GM23338 (cell line): ENCODE results near the gene IGF2BP3. TPM values are rescaled to one million over a fixed set of nuclear protein-coding genes. Genes with fewer than 3 reads are reported as not detected.
A peak's percentile ranks its signal among the peaks of the same experiment; 100 is the strongest.

Experiments used
- ATAC-seq: fragments of 200-7000 bp; cut with Tn5 transposase; 3 replicates; pipeline ENCODE4 v1.9.1; 2020
- DNase-seq: peaks from one replicate; pipeline ENCODE4 v3.0.0-alpha.2; 2015; ENCODE audit warnings: low spot score
- H2AFZ ChIP-seq: fragments of 200-600 bp; sonication (generic); 2 replicates; pipeline ENCODE4 v1.8.0; 2016; ENCODE audit warnings: antibody characterized with exemption, mild to moderate bottlenecking, moderate library complexity
- H3F3A ChIP-seq: fragments of 200-600 bp; sonication (generic); replicated peaks from 2 replicates; pipeline ENCODE4 v1.8.0; 2017; ENCODE audit warnings: antibody characterized with exemption, mixed run types, low read depth
- H3K27ac ChIP-seq: fragments of 200-600 bp; sonication (generic); 2 replicates; pipeline ENCODE4 v1.6.1; 2016; ENCODE audit warnings: low read depth
- H3K27me3 ChIP-seq: fragments of 200-600 bp; sonication (generic); 2 replicates; pipeline ENCODE4 v1.8.0; 2016; ENCODE audit warnings: mild to moderate bottlenecking, mixed run types, moderate library complexity; ENCODE audit not compliant: insufficient read depth
- H3K36me3 ChIP-seq: fragments of 200-600 bp; sonication (generic); 2 replicates; pipeline ENCODE4 v1.8.0; 2016; ENCODE audit warnings: mild to moderate bottlenecking; ENCODE audit not compliant: insufficient read depth
- H3K4me1 ChIP-seq: fragments of 200-600 bp; sonication (generic); 2 replicates; pipeline ENCODE4 v1.8.0; 2016; ENCODE audit warnings: mild to moderate bottlenecking, moderate library complexity; ENCODE audit not compliant: insufficient read depth
- H3K4me2 ChIP-seq: fragments of 200-600 bp; sonication (generic); 2 replicates; pipeline ENCODE4 v1.7.1; 2017; ENCODE audit warnings: mixed run types
- H3K4me3 ChIP-seq: fragments of 200-600 bp; sonication (generic); 2 replicates; pipeline ENCODE4 v1.6.1; 2016; ENCODE audit warnings: mixed run types
- H3K79me2 ChIP-seq: fragments of 200-600 bp; sonication (generic); replicated peaks from 2 replicates; pipeline ENCODE4 v1.8.0; 2017; ENCODE audit warnings: mild to moderate bottlenecking; ENCODE audit not compliant: insufficient read depth
- H3K9me2 ChIP-seq: fragments of 200-600 bp; sonication (generic); 2 replicates; pipeline ENCODE4 v1.8.0; 2017; ENCODE audit not compliant: insufficient read depth
- H4K20me1 ChIP-seq: fragments of 200-600 bp; sonication (generic); replicated peaks from 2 replicates; pipeline ENCODE4 v1.8.0; 2017; ENCODE audit warnings: mild to moderate bottlenecking; ENCODE audit not compliant: insufficient read depth
- H3K27ac Mint-ChIP-seq: 2 replicates; pipeline ENCODE4 v1.8.0; 2020; ENCODE audit warnings: inconsistent platforms, mild to moderate bottlenecking, moderate library complexity, mixed read lengths
- H3K27me3 Mint-ChIP-seq: 3 replicates; pipeline ENCODE4 v1.8.0; 2022; ENCODE audit warnings: low read depth, mild to moderate bottlenecking, moderate library complexity, mixed read lengths, inconsistent platforms; ENCODE audit not compliant: insufficient read depth, poor library complexity
- H3K36me3 Mint-ChIP-seq: 3 replicates; pipeline ENCODE4 v1.8.0; 2021; ENCODE audit warnings: low read depth, mild to moderate bottlenecking, inconsistent platforms, moderate library complexity, mixed read lengths
- H3K4me1 Mint-ChIP-seq: 3 replicates; pipeline ENCODE4 v1.8.0; 2020; ENCODE audit warnings: mild to moderate bottlenecking, inconsistent platforms, mixed read lengths
- H3K4me3 Mint-ChIP-seq: 3 replicates; pipeline ENCODE4 v1.8.0; 2021; ENCODE audit warnings: moderate library complexity, mild to moderate bottlenecking, inconsistent platforms, mixed read lengths
- H3K9me3 Mint-ChIP-seq: 3 replicates; pipeline ENCODE4 v1.8.0; 2020; ENCODE audit warnings: moderate library complexity, mild to moderate bottlenecking, inconsistent platforms, mixed read lengths
- CREB1 ChIP-seq: fragments of 250-450 bp; sonication (Bioruptor Pico); IDR thresholded peaks from 2 replicates; pipeline ENCODE4 v1.5.0; 2020; ENCODE audit warnings: low read depth, mild to moderate bottlenecking, moderate library complexity
- CTCF ChIP-seq, 2 experiments: fragments of 200-600 bp in 1 of 2; sonication (generic) in 1 of 2; conservative IDR thresholded peaks; 2 replicates each; pipeline versions ENCODE4 v1.5.1 to v1.6.1; 2016 to 2017; ENCODE audit warnings: antibody characterized with exemption in 2 of 2, low read depth in 2 of 2, mild to moderate bottlenecking in 2 of 2, moderate library complexity in 1 of 2
- ETS1 ChIP-seq: IDR thresholded peaks from 2 replicates; pipeline ENCODE4 v1.6.1; 2016; ENCODE audit warnings: antibody characterized with exemption
- EZH2 ChIP-seq: fragments of 200-600 bp; sonication (generic); IDR thresholded peaks from one replicate; pipeline ENCODE4 v1.8.0; 2017; ENCODE audit warnings: antibody characterized with exemption, mild to moderate bottlenecking, low read depth; ENCODE audit not compliant: unreplicated experiment
- EZH2phosphoT487 ChIP-seq: fragments of 200-600 bp; sonication (generic); IDR thresholded peaks from one replicate; pipeline ENCODE4 v1.8.1; 2018; ENCODE audit warnings: antibody characterized with exemption; ENCODE audit not compliant: unreplicated experiment
- JUNB ChIP-seq: IDR thresholded peaks from one replicate; pipeline ENCODE4 v1.6.1; 2016; ENCODE audit warnings: antibody characterized with exemption; ENCODE audit not compliant: unreplicated experiment
- NANOG ChIP-seq: IDR thresholded peaks from 2 replicates; pipeline ENCODE4 v1.6.1; 2016; ENCODE audit warnings: antibody characterized with exemption, borderline replicate concordance
- POLR2AphosphoS5 ChIP-seq: IDR thresholded peaks from 2 replicates; pipeline ENCODE4 v1.6.1; 2016; ENCODE audit warnings: antibody characterized with exemption, low read depth
- REST ChIP-seq: IDR thresholded peaks from one replicate; pipeline ENCODE4 v1.6.1; 2018; ENCODE audit warnings: antibody characterized with exemption; ENCODE audit not compliant: unreplicated experiment
- STAT1 ChIP-seq: IDR thresholded peaks from one replicate; pipeline ENCODE4 v1.6.1; 2016; ENCODE audit warnings: antibody characterized with exemption; ENCODE audit not compliant: unreplicated experiment
- ZNF114 ChIP-seq: fragments of 250-450 bp; sonication (Bioruptor Pico); IDR thresholded peaks from 2 replicates; pipeline ENCODE4 v1.5.0; 2020; ENCODE audit warnings: mild to moderate bottlenecking, moderate library complexity
- ZNF331 ChIP-seq: fragments of 250-450 bp; sonication (Bioruptor Pico); IDR thresholded peaks from 2 replicates; pipeline ENCODE4 v1.5.0; 2020; ENCODE audit warnings: low read depth, mild to moderate bottlenecking, moderate library complexity
- ZNF462 ChIP-seq: fragments of 250-450 bp; sonication (Bioruptor Pico); IDR thresholded peaks from 2 replicates; pipeline ENCODE4 v1.5.0; 2020; ENCODE audit warnings: mild to moderate bottlenecking, moderate library complexity
- polyA plus RNA-seq: library from polyadenylated mRNA; unstranded; fragments of >200 nt; fragmentation: Nextera tagmentation; extraction: Ambion mirVana; gene quantifications from 2 replicates; pipeline ENCODE4 v1.2.1, GENCODE V29; 2016
- total RNA-seq: library from RNA; depleted of rRNA; stranded (reverse); fragments of >200 nt; shearing (Covaris generic); gene quantifications from 2 replicates; pipeline ENCODE4 v1.2.3, GENCODE V29; 2014

The IGF2BP3 gene
- total and polyA plus RNA-seq, 2 experiments from 2014 or later, result 52.0 to 183 TPM

GRCh38 chr7:23371654-23372053 is 98.6 kb downstream of the IGF2BP3 start:
- H3K27me3 Mint-ChIP-seq, result peaks cover 14% of the 10 kb centered on the region
- H3K27ac ChIP-seq, result peak overlapping the region; percentile 65; the same call in 1 of the 2 replicates
- H3K36me3 Mint-ChIP-seq, result peaks cover 21% of the 10 kb centered on the region
- H2AFZ ChIP-seq, result no peak overlapping the region
- peaks cover 15% of the 10 kb centered on the region for H3K4me1 ChIP-seq
- peaks cover 12% of the 10 kb centered on the region; the same call in 1 of the 2 replicates for H3F3A ChIP-seq
- peaks cover 43% of the 10 kb centered on the region for H3K4me1 Mint-ChIP-seq
- no peaks in the 10 kb centered on the region; the same call in 1 of the 2 replicates for H3K36me3 ChIP-seq
- no peak for DNase-seq
- no peaks in the 10 kb centered on the region; the same call in 2 of the 3 replicates for H3K9me3 Mint-ChIP-seq
- TF ChIP-seq EZH2 (no peak), REST (no peak), ZNF114 (CRISPR knock-in tag) (no peak), ZNF462 (no peak), POLR2AphosphoS5 (no peak), ETS1 (no peak), JUNB (no peak), CREB1 (no peak), STAT1 (no peak), CTCF (conservative IDR thresholded peaks at IDR 0.05; ENCODE audit: low read depth in 2 of 2) (no peak), NANOG (no peak), ZNF331 (CRISPR knock-in tag) (no peak), EZH2phosphoT487 (no peak)
- ATAC-seq, result no peak
- H3K27ac Mint-ChIP-seq, result no peak overlapping the region
- H4K20me1 ChIP-seq, result peaks cover 88% of the 10 kb centered on the region
- H3K4me2 ChIP-seq, result no peak overlapping the region
- no peak overlapping the region for H3K4me3 ChIP-seq
- no peaks in the 10 kb centered on the region for H3K27me3 ChIP-seq
- H3K4me3 Mint-ChIP-seq, result no peak overlapping the region
- peaks cover 100% of the 10 kb centered on the region for H3K79me2 ChIP-seq
- no peaks in the 10 kb centered on the region for H3K9me2 ChIP-seq
